Measurements from ENCODE around the gene PPP1R27. TPM values are rescaled to one million over a fixed set of nuclear protein-coding genes. Genes with fewer than 3 reads are reported as not detected.
A peak's percentile ranks its signal among the peaks of the same experiment; 100 is the strongest.

Gene PPP1R27
- total RNA-seq: not detected

- DNase-seq (ENCODE audit: low spot score): no peak
- intact Hi-C loops (cut with DNase I): no loop called here
- no peak for ATAC-seq
Measured at GRCh38 chr17:81834831-81835267, at the start of gene PPP1R27. TSS of gene PPP1R27 (minus strand) at chr17:81835050. CDS start at chr17:81834953, 97 bp downstream.

- intact Hi-C loops (cut with DNase I): no loop called here
- ATAC-seq (peak; percentile 33), DNase-seq (ENCODE audit: low spot score) (no peak)
Measured at GRCh38 chr17:81884520-81884919, 49.7 kb upstream of the PPP1R27 start.

GRCh38 chr17:81879121-81879520 lies 44.3 kb upstream of the PPP1R27 start:
- intact Hi-C loops (cut with DNase I): no loop called here
- ATAC-seq (no peak), DNase-seq (ENCODE audit: low spot score) (no peak)

GRCh38 chr17:81878294-81878693 lies 43.4 kb upstream of the PPP1R27 start:
- intact Hi-C loops (cut with DNase I): no loop called here
- DNase-seq (ENCODE audit: low spot score): no peak
- ATAC-seq: no peak

- no peak for ATAC-seq
- intact Hi-C loops (cut with DNase I): no loop called here
- no peak for DNase-seq (ENCODE audit: low spot score)
Measured at GRCh38 chr17:81877569-81877968, 42.7 kb upstream of the PPP1R27 start.

- peak; percentile 98 for DNase-seq (ENCODE audit: low spot score)
- ATAC-seq: peak; percentile 37
- intact Hi-C loops (cut with DNase I): no loop called here
Measured at GRCh38 chr17:81871387-81872230, 36.8 kb upstream of the PPP1R27 start.

- intact Hi-C loops (cut with DNase I): no loop called here
- peak; percentile 64 for ATAC-seq
Measured at GRCh38 chr17:81870981-81871386, 36.1 kb upstream of the PPP1R27 start, which contains the start of gene ARHGDIA. TSS of gene ARHGDIA (minus strand) at chr17:81871337. CDS start at chr17:81869930, 1,407 bp downstream.

GRCh38 chr17:81870131-81870980 lies 35.5 kb upstream of the PPP1R27 start:
- ATAC-seq (peak; percentile 9), DNase-seq (ENCODE audit: low spot score) (no peak)
- intact Hi-C loops (cut with DNase I): no loop called here

More at GRCh38 chr17:81870981-81871386, 36.1 kb upstream of the PPP1R27 start, which contains the start of gene ARHGDIA:
- no peak for DNase-seq (ENCODE audit: low spot score)

GRCh38 chr17:81869221-81870130 lies 34.6 kb upstream of the PPP1R27 start:
- DNase-seq (ENCODE audit: low spot score) (no peak), ATAC-seq (peak; percentile 33)
- intact Hi-C loops (cut with DNase I): no loop called here

- intact Hi-C loops (cut with DNase I): no loop called here
- ATAC-seq: peak; percentile 18
- no peak for DNase-seq (ENCODE audit: low spot score)
Measured at GRCh38 chr17:81868674-81869220, 33.9 kb upstream of the PPP1R27 start.

GRCh38 chr17:81867991-81868673 lies 33.3 kb upstream of the PPP1R27 start:
- no peak for DNase-seq (ENCODE audit: low spot score)
- intact Hi-C loops (cut with DNase I): no loop called here
- ATAC-seq: peak; percentile 0

GRCh38 chr17:81867170-81867990 lies 32.5 kb upstream of the PPP1R27 start:
- peak; percentile 0 for ATAC-seq
- DNase-seq (ENCODE audit: low spot score): no peak
- intact Hi-C loops (cut with DNase I): no loop called here

GRCh38 chr17:81866440-81867169 lies 31.8 kb upstream of the PPP1R27 start:
- ATAC-seq (no peak), DNase-seq (ENCODE audit: low spot score) (no peak)
- intact Hi-C loops (cut with DNase I): no loop called here

- DNase-seq (ENCODE audit: low spot score) (peak; percentile 58), ATAC-seq (no peak)
- intact Hi-C loops (cut with DNase I): no loop called here
Measured at GRCh38 chr17:81865733-81866439, 31.0 kb upstream of the PPP1R27 start.

- DNase-seq (ENCODE audit: low spot score) (no peak), ATAC-seq (no peak)
- intact Hi-C loops (cut with DNase I): no loop called here
Measured at GRCh38 chr17:81865358-81865732, 30.5 kb upstream of the PPP1R27 start.

Measured in sciatic nerve (tissue), 2 donors.